Neural cell (in vitro differentiated cells): Measurements from ENCODE around the gene MAGI2. TPM values are rescaled to one million over a fixed set of nuclear protein-coding genes. Genes with fewer than 3 reads are reported as not detected.

ENCODE experiments used
- H2AFZ ChIP-seq: fragments of 200-600, 300-800 bp; sonication (generic), shearing (Covaris generic); 2 replicates; pipeline ENCODE4 v1.6.0; 2014; ENCODE audit warnings: low read depth, mild to moderate bottlenecking, antibody characterized with exemption, low read length, moderate library complexity
- H3F3A ChIP-seq: fragments of 200-600 bp; shearing (Covaris generic); 2 replicates; pipeline ENCODE4 v1.6.1; 2016; ENCODE audit warnings: mild to moderate bottlenecking, moderate library complexity, mixed read lengths, antibody characterized with exemption, low read length; ENCODE audit not compliant: insufficient read depth, poor library complexity, severe bottlenecking
- H3K27ac ChIP-seq: fragments of 200-600, 300-800 bp; sonication (generic), shearing (Covaris generic); 2 replicates; pipeline ENCODE4 v1.5.1; 2014; ENCODE audit warnings: mild to moderate bottlenecking, low read length, moderate library complexity
- H3K27me3 ChIP-seq: fragments of 300-800, 200-600 bp; sonication (generic), shearing (Covaris generic); 2 replicates; pipeline ENCODE4 v1.6.0; 2014; ENCODE audit warnings: mild to moderate bottlenecking, low read depth, low read length, moderate library complexity; ENCODE audit not compliant: insufficient read depth
- H3K36me3 ChIP-seq: fragments of 300-800, 200-600 bp; sonication (generic), shearing (Covaris generic); 2 replicates; pipeline ENCODE4 v1.5.1; 2014; ENCODE audit warnings: mild to moderate bottlenecking, antibody characterized with exemption, low read length, moderate library complexity; ENCODE audit not compliant: insufficient read depth
- H3K4me2 ChIP-seq: fragments of 300-800, 200-600 bp; sonication (generic), shearing (Covaris generic); 2 replicates; pipeline ENCODE4 v1.6.0; 2014; ENCODE audit warnings: mild to moderate bottlenecking, low read length
- H3K4me3 ChIP-seq: fragments of 300-800, 200-600 bp; sonication (generic), shearing (Covaris generic); 2 replicates; pipeline ENCODE4 v1.5.1; 2014; ENCODE audit warnings: mild to moderate bottlenecking, low read length, moderate library complexity
- H3K79me2 ChIP-seq: fragments of 200-600 bp; shearing (Covaris generic); replicated peaks from 2 replicates; pipeline ENCODE4 v1.6.0; 2014; ENCODE audit warnings: mild to moderate bottlenecking, low read length, moderate library complexity; ENCODE audit not compliant: insufficient read depth
- H3K9ac ChIP-seq: fragments of 300-800, 200-600 bp; sonication (generic), shearing (Covaris generic); 2 replicates; pipeline ENCODE4 v1.6.1; 2016; ENCODE audit warnings: mild to moderate bottlenecking, low read length, mixed read lengths
- H3K9me2 ChIP-seq: fragments of 200-600 bp; shearing (Covaris generic); 2 replicates; pipeline ENCODE4 v1.6.1; 2016; ENCODE audit warnings: mild to moderate bottlenecking, low read length, mixed read lengths; ENCODE audit not compliant: insufficient read depth
- H3K9me3 ChIP-seq: fragments of 200-600, 300-800 bp; sonication (generic), shearing (Covaris generic); 2 replicates; pipeline ENCODE4 v1.6.1; 2016; ENCODE audit warnings: mild to moderate bottlenecking, mixed run types, low read length, moderate library complexity, mixed read lengths
- H4K20me1 ChIP-seq: fragments of 200-600 bp; shearing (Covaris generic); 2 replicates; pipeline ENCODE4 v1.6.1; 2016; ENCODE audit warnings: mild to moderate bottlenecking, mixed run types; ENCODE audit not compliant: insufficient read depth
- CTCF ChIP-seq: fragments of 450-650 bp; IDR thresholded peaks from 2 replicates; pipeline ENCODE4 v1.5.1; 2014; ENCODE audit warnings: antibody characterized with exemption, mild to moderate bottlenecking, moderate library complexity; ENCODE audit not compliant: poor library complexity, severe bottlenecking
- EP300 ChIP-seq: fragments of 450-650 bp; conservative IDR thresholded peaks from 2 replicates; pipeline ENCODE4 v1.6.1; 2014; ENCODE audit warnings: antibody characterized with exemption, mild to moderate bottlenecking, moderate library complexity; ENCODE audit not compliant: poor library complexity, severe bottlenecking
- EZH2 ChIP-seq: fragments of 200-600, 300-800 bp; shearing (Covaris generic), sonication (generic); IDR thresholded peaks from 2 replicates; pipeline ENCODE4 v1.6.1; 2014; ENCODE audit warnings: antibody characterized with exemption, low read length, borderline replicate concordance, mild to moderate bottlenecking; ENCODE audit not compliant: insufficient read depth, poor library complexity, severe bottlenecking
- MXI1 ChIP-seq: fragments of 450-650 bp; conservative IDR thresholded peaks from 2 replicates; pipeline ENCODE4 v1.6.1; 2014; ENCODE audit warnings: antibody characterized with exemption, mild to moderate bottlenecking; ENCODE audit not compliant: poor library complexity, severe bottlenecking
- POLR2AphosphoS5 ChIP-seq: IDR thresholded peaks from 2 replicates; pipeline ENCODE4 v1.6.1; 2012
- RAD21 ChIP-seq: fragments of 450-650 bp; conservative IDR thresholded peaks from 2 replicates; pipeline ENCODE4 v1.6.1; 2014; ENCODE audit warnings: antibody characterized with exemption, mild to moderate bottlenecking, moderate library complexity
- REST ChIP-seq: IDR thresholded peaks from 2 replicates; pipeline ENCODE4 v1.6.1; 2012; ENCODE audit warnings: borderline replicate concordance
- SMC3 ChIP-seq: fragments of 450-650 bp; conservative IDR thresholded peaks from 2 replicates; pipeline ENCODE4 v1.6.1; 2014; ENCODE audit warnings: antibody characterized with exemption, mild to moderate bottlenecking, moderate library complexity; ENCODE audit not compliant: poor library complexity
- TAF1 ChIP-seq: IDR thresholded peaks from 2 replicates; pipeline ENCODE4 v1.6.1; 2012; ENCODE audit warnings: low read depth
- polyA plus RNA-seq: library from polyadenylated mRNA; depleted of rRNA; stranded (reverse); fragments of >200 nt; gene quantifications from 2 replicates; pipeline ENCODE4 v1.2.3, GENCODE V29; 2014

Gene MAGI2
- polyA plus RNA-seq, 1 donor from 2014 or later, result 19.3 TPM

GRCh38 chr7:79221211-79221610 lies 232.3 kb downstream of the MAGI2 start:
- no peaks in the 10 kb centered on the region for H3K36me3 ChIP-seq
- no peaks in the 10 kb centered on the region for H3K9me3 ChIP-seq
- TF ChIP-seq TAF1 (no peak), RAD21 (no peak), EZH2 (no peak), MXI1 (no peak), SMC3 (no peak), EP300 (no peak), REST (no peak), POLR2AphosphoS5 (no peak), CTCF (no peak)
- no peaks in the 10 kb centered on the region for H4K20me1 ChIP-seq
- H3K79me2 ChIP-seq, result no peaks in the 10 kb centered on the region
- no peak overlapping the region for H2AFZ ChIP-seq
- H3F3A ChIP-seq, result no peaks in the 10 kb centered on the region
- no peaks in the 10 kb centered on the region for H3K9me2 ChIP-seq
- no peak overlapping the region for H3K4me3 ChIP-seq
- H3K4me2 ChIP-seq, result no peak overlapping the region
- no peak overlapping the region for H3K27ac ChIP-seq
- H3K27me3 ChIP-seq, result no peaks in the 10 kb centered on the region
- H3K9ac ChIP-seq, result no peak overlapping the region

GRCh38 chr7:79217976-79218626 lies 235.4 kb downstream of the MAGI2 start:
- Histone ChIP-seq H3K4me3 (no peak overlapping the region), H3K27ac (no peak overlapping the region), H3K79me2 (no peaks in the 10 kb centered on the region), H3K9me2 (no peaks in the 10 kb centered on the region), H2AFZ (no peak overlapping the region), H3K4me2 (no peak overlapping the region), H4K20me1 (no peaks in the 10 kb centered on the region), H3K27me3 (no peaks in the 10 kb centered on the region), H3K9ac (no peak overlapping the region), H3K9me3 (no peaks in the 10 kb centered on the region), H3K36me3 (no peaks in the 10 kb centered on the region), H3F3A (no peaks in the 10 kb centered on the region)
- TF ChIP-seq RAD21 (no peak), MXI1 (no peak), TAF1 (no peak), EP300 (no peak), CTCF (no peak), REST (no peak), POLR2AphosphoS5 (no peak), SMC3 (no peak), EZH2 (no peak)
